GM23248 (cell line): ENCODE measurements around the gene IFT43. TPM values are rescaled to one million over a fixed set of nuclear protein-coding genes. Genes with fewer than 3 reads are reported as not detected.

Experiments used
- DNase-seq: peaks from one replicate; pipeline ENCODE4 v3.0.0-alpha.2; 2015
- H2AFZ ChIP-seq: fragments of 200-600 bp; sonication (generic); 2 replicates; pipeline ENCODE4 v1.6.1; 2016; ENCODE audit warnings: antibody characterized with exemption
- H3F3A ChIP-seq: fragments of 200-600 bp; sonication (generic); 2 replicates; pipeline ENCODE4 v1.6.1; 2016; ENCODE audit warnings: mild to moderate bottlenecking, antibody characterized with exemption, mixed run types; ENCODE audit not compliant: insufficient read depth
- H3K27ac ChIP-seq: fragments of 200-600 bp; sonication (generic); 2 replicates; pipeline ENCODE4 v1.5.1; 2016; ENCODE audit warnings: mild to moderate bottlenecking
- H3K27me3 ChIP-seq: fragments of 200-600 bp; sonication (generic); replicated peaks from 2 replicates; pipeline ENCODE4 v1.6.1; 2016; ENCODE audit warnings: mild to moderate bottlenecking; ENCODE audit not compliant: insufficient read depth
- H3K36me3 ChIP-seq: fragments of 200-600 bp; sonication (generic); 2 replicates; pipeline ENCODE4 v1.6.1; 2016; ENCODE audit warnings: low read depth, mild to moderate bottlenecking
- H3K4me1 ChIP-seq: fragments of 200-600 bp; sonication (generic); 2 replicates; pipeline ENCODE4 v1.6.1; 2016; ENCODE audit warnings: mild to moderate bottlenecking; ENCODE audit not compliant: insufficient read depth
- H3K4me2 ChIP-seq: fragments of 200-600 bp; sonication (generic); one replicate; pipeline ENCODE4 v1.6.1; 2016; ENCODE audit warnings: mild to moderate bottlenecking; ENCODE audit not compliant: unreplicated experiment
- H3K4me3 ChIP-seq: fragments of 200-600 bp; sonication (generic); 2 replicates; pipeline ENCODE4 v1.5.1; 2016; ENCODE audit warnings: mild to moderate bottlenecking
- H3K79me2 ChIP-seq: fragments of 200-600 bp; sonication (generic); 2 replicates; pipeline ENCODE4 v1.6.1; 2016; ENCODE audit warnings: mild to moderate bottlenecking; ENCODE audit not compliant: insufficient read depth
- H3K9ac ChIP-seq: fragments of 200-600 bp; sonication (generic); 2 replicates; pipeline ENCODE4 v1.6.1; 2016; ENCODE audit warnings: mild to moderate bottlenecking
- H3K9me2 ChIP-seq: fragments of 200-600 bp; sonication (generic); 2 replicates; pipeline ENCODE4 v1.6.1; 2016; ENCODE audit warnings: mixed run types, mild to moderate bottlenecking, moderate library complexity; ENCODE audit not compliant: insufficient read depth
- H3K9me3 ChIP-seq: fragments of 200-600 bp; sonication (generic); one replicate; pipeline ENCODE4 v1.6.1; 2017; ENCODE audit warnings: low read depth
- H4K20me1 ChIP-seq: fragments of 200-600 bp; sonication (generic); 2 replicates; pipeline ENCODE4 v1.6.0; 2016; ENCODE audit not compliant: insufficient read depth
- EZH2 ChIP-seq: fragments of 200-600 bp; sonication (generic); IDR thresholded peaks from 2 replicates; pipeline ENCODE4 v1.6.1; 2018; ENCODE audit warnings: antibody characterized with exemption, mild to moderate bottlenecking; ENCODE audit not compliant: insufficient read depth, poor library complexity, severe bottlenecking
- EZH2phosphoT487 ChIP-seq: fragments of 200-600 bp; sonication (generic); IDR thresholded peaks from 2 replicates; pipeline ENCODE4 v1.6.1; 2018; ENCODE audit warnings: antibody characterized with exemption, moderate library complexity, mild to moderate bottlenecking, low read depth; ENCODE audit not compliant: insufficient read depth
- WGBS, 2 experiments: methylation state at CpG; one replicate each; pipeline ENCODE4 v1.1.6; 2015 to 2017; ENCODE audit warnings: low lambda C conversion rate in 2 of 2, low coverage in 1 of 2; ENCODE audit errors: missing lambda C conversion rate in 2 of 2; 5-methylcytosine and 5-hydroxymethylcytosine counted together
- in situ Hi-C: fragments of 300-500 bp; cut with MboI; formaldehyde crosslinking; loops from 2 replicates; pipeline ENCODE4 v1.15.0; 2020
- polyA plus RNA-seq: library from polyadenylated mRNA; unstranded; fragments of >200 nt; fragmentation: Nextera tagmentation; extraction: Ambion mirVana; gene quantifications from 2 replicates; pipeline ENCODE4 v1.2.1, GENCODE V29; 2016
- total RNA-seq: library from RNA; depleted of rRNA; stranded (reverse); fragments of >200 nt; shearing (Covaris generic); gene quantifications from 2 replicates; pipeline ENCODE4 v1.2.3, GENCODE V29; 2014

The IFT43 gene
- total and polyA plus RNA-seq, 2 experiments from 2014 or later = 41.4 to 67.9 TPM

GRCh38 chr14:75981426-75982265, 3.9 kb upstream of the IFT43 start, which contains the start of gene TGFB3:
Gene TGFB3, minus strand, starts transcription at chr14:75981995. Its CDS starts 1,102 bp downstream, at chr14:75980893.
- H4K20me1 ChIP-seq = no peaks in the 10 kb centered on the region
- no peaks in the 10 kb centered on the region for H3K9me2 ChIP-seq
- DNase-seq = peak; percentile 87
- peak within 1 kb of the TSS; percentile 94 for H3K4me3 ChIP-seq
- peaks cover 38% of the 10 kb centered on the region for H3K4me1 ChIP-seq
- in situ Hi-C loops = loop anchor here (10.0 kb wide), 1 partner anchor 267 kb away; no protein-coding TSS in a partner anchor
- peaks cover 11% of the 10 kb centered on the region for H3K79me2 ChIP-seq
- H3K4me2 ChIP-seq = peak within 1 kb of the TSS; percentile 95
- H3K27ac ChIP-seq = peak within 1 kb of the TSS; percentile 77
- no peaks in the 10 kb centered on the region for H3F3A ChIP-seq
- no peaks in the 10 kb centered on the region for H3K9me3 ChIP-seq
- H3K36me3 ChIP-seq = no peaks in the 10 kb centered on the region
- H3K27me3 ChIP-seq = no peaks in the 10 kb centered on the region
- H3K9ac ChIP-seq = peak within 1 kb of the TSS; percentile 94
- H2AFZ ChIP-seq = peak within 1 kb of the TSS; percentile 98
- TF ChIP-seq EZH2phosphoT487 (no peak), EZH2 (no peak)
- 2 to 3% methylated on average over 21 to 26 of the region's 26 CpGs for WGBS, 2 experiments

- H3K4me1 ChIP-seq = peaks cover 35% of the 10 kb centered on the region
- no peaks in the 10 kb centered on the region for H3K36me3 ChIP-seq
- H3K4me2 ChIP-seq = peak overlapping the region; percentile 95
- 1 to 3% methylated on average over 51 to 71 of the region's 77 CpGs for WGBS, 2 experiments
- peak overlapping the region; percentile 94 for H3K4me3 ChIP-seq
- no peaks in the 10 kb centered on the region for H3K27me3 ChIP-seq
- H3K9me3 ChIP-seq = no peaks in the 10 kb centered on the region
- peak overlapping the region; percentile 98 for H2AFZ ChIP-seq
- peak overlapping the region; percentile 77 for H3K27ac ChIP-seq
- no peak for TF ChIP-seq EZH2
- TF ChIP-seq EZH2phosphoT487 = no peak
- H3K79me2 ChIP-seq = peaks cover 19% of the 10 kb centered on the region
- no peaks in the 10 kb centered on the region for H4K20me1 ChIP-seq
- H3K9ac ChIP-seq = peak overlapping the region; percentile 94
- H3K9me2 ChIP-seq = no peaks in the 10 kb centered on the region
- in situ Hi-C loops = loop anchor here (10.0 kb wide), 1 partner anchor 268 kb away; no protein-coding TSS in a partner anchor
- peak; percentile 92 for DNase-seq
- H3F3A ChIP-seq = no peaks in the 10 kb centered on the region
Measured at GRCh38 chr14:75982266-75983018, 3.1 kb upstream of the IFT43 start.

- peak overlapping the region; percentile 95 for H3K4me2 ChIP-seq
- no peaks in the 10 kb centered on the region for H4K20me1 ChIP-seq
- H3K79me2 ChIP-seq = peaks cover 21% of the 10 kb centered on the region
- peaks cover 30% of the 10 kb centered on the region for H3K4me1 ChIP-seq
- H3K9me2 ChIP-seq = no peaks in the 10 kb centered on the region
- peak overlapping the region; percentile 84 for H2AFZ ChIP-seq
- WGBS, 2 experiments = 34 to 37% methylated on average over 7 of the region's 7 CpGs
- H3K4me3 ChIP-seq = peak overlapping the region; percentile 94
- H3K27ac ChIP-seq = 0 out of 2 replicates have a peak overlapping the region, but pooled peaks have one; percentile 13
- in situ Hi-C loops = loop anchor here (10.0 kb wide), 1 partner anchor 268 kb away; no protein-coding TSS in a partner anchor
- no peaks in the 10 kb centered on the region for H3K27me3 ChIP-seq
- TF ChIP-seq EZH2 = no peak
- TF ChIP-seq EZH2phosphoT487 = no peak
- H3K36me3 ChIP-seq = no peaks in the 10 kb centered on the region
- DNase-seq = no peak
- no peaks in the 10 kb centered on the region for H3K9me3 ChIP-seq
- no peaks in the 10 kb centered on the region for H3F3A ChIP-seq
- H3K9ac ChIP-seq = peak overlapping the region; percentile 94
Measured at GRCh38 chr14:75983019-75983358, 2.6 kb upstream of the IFT43 start.

GRCh38 chr14:75984674-75985073, 889 bp upstream of the IFT43 start:
- H3K4me3 ChIP-seq = no peak overlapping the region
- peaks cover 33% of the 10 kb centered on the region for H3K4me1 ChIP-seq
- H3K9me3 ChIP-seq = no peaks in the 10 kb centered on the region
- peaks cover 21% of the 10 kb centered on the region for H3K79me2 ChIP-seq
- H3K27ac ChIP-seq = no peak overlapping the region
- H3K36me3 ChIP-seq = no peaks in the 10 kb centered on the region
- in situ Hi-C loops = loop anchor here (10.0 kb wide), 1 partner anchor 270 kb away; no protein-coding TSS in a partner anchor
- H4K20me1 ChIP-seq = no peaks in the 10 kb centered on the region
- H3F3A ChIP-seq = 0 out of 2 replicates have a peak, but pooled peaks cover 5% of the 10 kb centered on the region
- no peak overlapping the region for H3K9ac ChIP-seq
- WGBS, 2 experiments = 78 to 85% methylated on average over 2 of the region's 2 CpGs
- H3K9me2 ChIP-seq = no peaks in the 10 kb centered on the region
- H2AFZ ChIP-seq = no peak overlapping the region
- no peak for TF ChIP-seq EZH2
- TF ChIP-seq EZH2phosphoT487 = no peak
- DNase-seq = no peak
- H3K27me3 ChIP-seq = no peaks in the 10 kb centered on the region
- H3K4me2 ChIP-seq = no peak overlapping the region
